ENCODE measurements around the gene FAT3.

DNA sequence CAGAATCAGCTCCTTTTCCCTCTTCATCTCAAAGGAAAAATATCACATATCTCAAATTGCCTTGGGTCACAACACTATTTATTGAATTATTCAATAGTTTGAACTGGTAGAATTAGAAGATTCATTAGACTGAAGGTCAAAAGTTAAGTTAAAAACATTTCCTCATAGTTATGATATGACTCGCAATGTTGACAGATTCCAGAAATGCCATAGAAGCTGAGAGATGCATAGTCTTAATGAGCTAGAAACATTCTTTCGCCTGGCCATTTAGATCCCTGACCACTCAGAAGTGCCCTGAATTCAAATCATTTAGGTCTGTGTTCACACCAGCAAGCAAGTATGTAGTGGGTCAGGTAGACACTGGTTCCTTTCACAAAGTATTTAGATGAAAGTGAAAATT lies 44.4 kb downstream of the FAT3 start:
- TF ChIP-seq, protein P1, sequence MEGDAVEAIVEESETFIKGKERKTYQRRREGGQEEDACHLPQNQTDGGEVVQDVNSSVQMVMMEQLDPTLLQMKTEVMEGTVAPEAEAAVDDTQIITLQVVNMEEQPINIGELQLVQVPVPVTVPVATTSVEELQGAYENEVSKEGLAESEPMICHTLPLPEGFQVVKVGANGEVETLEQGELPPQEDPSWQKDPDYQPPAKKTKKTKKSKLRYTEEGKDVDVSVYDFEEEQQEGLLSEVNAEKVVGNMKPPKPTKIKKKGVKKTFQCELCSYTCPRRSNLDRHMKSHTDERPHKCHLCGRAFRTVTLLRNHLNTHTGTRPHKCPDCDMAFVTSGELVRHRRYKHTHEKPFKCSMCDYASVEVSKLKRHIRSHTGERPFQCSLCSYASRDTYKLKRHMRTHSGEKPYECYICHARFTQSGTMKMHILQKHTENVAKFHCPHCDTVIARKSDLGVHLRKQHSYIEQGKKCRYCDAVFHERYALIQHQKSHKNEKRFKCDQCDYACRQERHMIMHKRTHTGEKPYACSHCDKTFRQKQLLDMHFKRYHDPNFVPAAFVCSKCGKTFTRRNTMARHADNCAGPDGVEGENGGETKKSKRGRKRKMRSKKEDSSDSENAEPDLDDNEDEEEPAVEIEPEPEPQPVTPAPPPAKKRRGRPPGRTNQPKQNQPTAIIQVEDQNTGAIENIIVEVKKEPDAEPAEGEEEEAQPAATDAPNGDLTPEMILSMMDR (IDR thresholded peaks at IDR 0.05; ENCODE audit: insufficient read depth, low read length) = no peak
- TF ChIP-seq, protein P2, sequence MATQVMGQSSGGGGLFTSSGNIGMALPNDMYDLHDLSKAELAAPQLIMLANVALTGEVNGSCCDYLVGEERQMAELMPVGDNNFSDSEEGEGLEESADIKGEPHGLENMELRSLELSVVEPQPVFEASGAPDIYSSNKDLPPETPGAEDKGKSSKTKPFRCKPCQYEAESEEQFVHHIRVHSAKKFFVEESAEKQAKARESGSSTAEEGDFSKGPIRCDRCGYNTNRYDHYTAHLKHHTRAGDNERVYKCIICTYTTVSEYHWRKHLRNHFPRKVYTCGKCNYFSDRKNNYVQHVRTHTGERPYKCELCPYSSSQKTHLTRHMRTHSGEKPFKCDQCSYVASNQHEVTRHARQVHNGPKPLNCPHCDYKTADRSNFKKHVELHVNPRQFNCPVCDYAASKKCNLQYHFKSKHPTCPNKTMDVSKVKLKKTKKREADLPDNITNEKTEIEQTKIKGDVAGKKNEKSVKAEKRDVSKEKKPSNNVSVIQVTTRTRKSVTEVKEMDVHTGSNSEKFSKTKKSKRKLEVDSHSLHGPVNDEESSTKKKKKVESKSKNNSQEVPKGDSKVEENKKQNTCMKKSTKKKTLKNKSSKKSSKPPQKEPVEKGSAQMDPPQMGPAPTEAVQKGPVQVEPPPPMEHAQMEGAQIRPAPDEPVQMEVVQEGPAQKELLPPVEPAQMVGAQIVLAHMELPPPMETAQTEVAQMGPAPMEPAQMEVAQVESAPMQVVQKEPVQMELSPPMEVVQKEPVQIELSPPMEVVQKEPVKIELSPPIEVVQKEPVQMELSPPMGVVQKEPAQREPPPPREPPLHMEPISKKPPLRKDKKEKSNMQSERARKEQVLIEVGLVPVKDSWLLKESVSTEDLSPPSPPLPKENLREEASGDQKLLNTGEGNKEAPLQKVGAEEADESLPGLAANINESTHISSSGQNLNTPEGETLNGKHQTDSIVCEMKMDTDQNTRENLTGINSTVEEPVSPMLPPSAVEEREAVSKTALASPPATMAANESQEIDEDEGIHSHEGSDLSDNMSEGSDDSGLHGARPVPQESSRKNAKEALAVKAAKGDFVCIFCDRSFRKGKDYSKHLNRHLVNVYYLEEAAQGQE (IDR thresholded peaks at IDR 0.05; ENCODE audit: insufficient replicate concordance, low read depth) = no peak
- no peak for TF ChIP-seq POLR2AphosphoS5 (IDR thresholded peaks at IDR 0.05; ENCODE audit: low read depth)
- no peak for TF ChIP-seq GABPA (IDR thresholded peaks at IDR 0.05; ENCODE audit: low read depth)
- TF ChIP-seq SPI1 (IDR thresholded peaks at IDR 0.05; ENCODE audit: borderline replicate concordance, low read depth) = no peak
